Embryonic facial prominence (tissue), 1 donor: ENCODE results near the gene C11orf68.
A peak's percentile ranks its signal among the peaks of the same experiment; 100 is the strongest.

ENCODE experiments used
- DNase-seq: peaks from one replicate; pipeline ENCODE4 v3.0.0-alpha.2; 2016; ENCODE audit errors: extremely low spot score

Gene C11orf68

GRCh38 chr11:65891219-65892136 is 27.4 kb downstream of the C11orf68 start:
- no peak for DNase-seq

- DNase-seq, result peak; percentile 91
Observed at GRCh38 chr11:65890324-65891218, 28.3 kb downstream of the C11orf68 start, which contains the start of gene CCDC85B. TSS of gene CCDC85B (plus strand) at chr11:65890673. CDS start at chr11:65890784, 111 bp downstream.

- DNase-seq, result peak; percentile 94
Observed at GRCh38 chr11:65888163-65888814, 30.6 kb downstream of the C11orf68 start, which contains the start of gene FIBP. TSS of gene FIBP (minus strand) at chr11:65888471. CDS start at chr11:65888418, 53 bp downstream.

DNA sequence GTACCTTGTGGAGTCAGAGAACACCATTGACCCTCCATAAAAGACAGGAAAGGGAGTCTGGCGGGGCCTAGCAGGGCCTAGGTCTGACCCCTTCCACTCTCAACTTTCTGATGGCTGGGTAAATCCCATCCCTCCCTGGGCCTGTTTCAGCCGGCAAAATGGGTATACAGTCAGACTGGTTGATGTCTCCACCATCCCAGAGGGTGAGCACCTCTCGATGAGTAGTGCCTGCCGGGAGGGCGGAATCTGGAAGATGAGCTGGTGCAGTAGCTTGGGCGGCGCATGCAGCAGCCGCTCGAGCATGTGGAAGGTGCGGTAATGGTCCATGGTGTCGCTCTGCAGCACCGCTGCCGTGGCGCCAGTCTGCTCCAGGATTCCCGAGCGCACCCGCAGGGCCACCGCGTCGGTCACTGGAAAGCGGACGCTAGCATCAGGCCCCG is 31.1 kb downstream of the C11orf68 start:
- DNase-seq, result no peak

- DNase-seq, result no peak
Observed at GRCh38 chr11:65886826-65887722, 31.8 kb downstream of the C11orf68 start.

GRCh38 chr11:65885808-65886536 is 32.9 kb downstream of the C11orf68 start:
- no peak for DNase-seq

GRCh38 chr11:65885231-65885630 is 33.6 kb downstream of the C11orf68 start:
- DNase-seq, result no peak

DNA sequence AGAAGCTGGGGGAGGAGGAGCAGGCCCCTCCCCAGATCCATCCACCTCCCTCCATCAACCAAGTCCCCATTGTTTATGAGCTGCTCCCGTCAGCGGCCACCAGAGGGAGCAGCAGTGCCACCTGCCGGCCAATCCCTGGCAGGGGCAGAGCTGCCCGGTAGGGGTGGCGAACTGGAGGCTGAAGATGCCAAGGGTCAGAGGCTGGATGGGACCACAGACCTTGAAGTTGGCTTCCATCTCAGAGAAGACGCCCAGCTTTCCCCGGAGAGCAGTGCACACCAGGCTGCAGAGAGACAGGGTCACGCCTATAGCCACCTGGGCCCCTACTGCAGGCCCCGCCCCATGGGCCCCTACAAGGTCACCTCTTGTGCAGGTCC is 34.2 kb downstream of the C11orf68 start:
- DNase-seq, result no peak

GRCh38 chr11:65883786-65884715 is 34.8 kb downstream of the C11orf68 start:
- no peak for DNase-seq

DNA sequence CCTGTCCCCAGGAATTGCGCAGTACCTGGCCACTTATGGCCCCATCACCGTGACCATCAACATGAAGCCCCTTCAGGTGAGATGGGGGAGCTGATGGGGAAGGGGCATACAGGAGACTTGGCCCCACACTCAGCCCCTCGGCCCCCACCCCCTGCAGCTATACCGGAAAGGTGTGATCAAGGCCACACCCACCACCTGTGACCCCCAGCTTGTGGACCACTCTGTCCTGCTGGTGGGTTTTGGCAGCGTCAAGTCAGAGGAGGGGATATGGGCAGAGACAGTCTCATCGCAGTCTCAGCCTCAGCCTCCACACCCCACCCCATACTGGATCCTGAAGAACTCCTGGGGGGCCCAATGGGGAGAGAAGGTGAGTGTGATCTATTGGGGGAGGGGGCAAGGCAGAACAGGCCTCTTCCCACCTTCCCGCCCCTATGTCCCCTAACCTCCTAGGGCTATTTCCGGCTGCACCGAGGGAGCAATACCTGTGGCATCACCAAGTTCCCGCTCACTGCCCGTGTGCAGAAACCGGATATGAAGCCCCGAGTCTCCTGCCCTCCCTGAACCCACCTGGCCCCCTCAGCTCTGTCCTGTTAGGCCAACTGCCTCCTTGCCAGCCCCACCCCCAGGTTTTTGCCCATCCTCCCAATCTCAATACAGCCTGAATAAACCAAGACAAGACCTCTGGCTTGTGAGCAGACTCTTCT is 35.7 kb downstream of the C11orf68 start:
- no peak for DNase-seq

GRCh38 chr11:65882120-65883057 is 36.5 kb downstream of the C11orf68 start:
- no peak for DNase-seq

GRCh38 chr11:65880844-65881421 is 37.9 kb downstream of the C11orf68 start:
- DNase-seq, result no peak

- DNase-seq, result no peak
Observed at GRCh38 chr11:65880027-65880426, 38.8 kb downstream of the C11orf68 start.

GRCh38 chr11:65879617-65880016 is 39.2 kb downstream of the C11orf68 start, which contains the start of gene CTSW:
TSS of gene CTSW (plus strand) at chr11:65879837. CDS start at chr11:65879855, 18 bp downstream.
- no peak for DNase-seq

DNA sequence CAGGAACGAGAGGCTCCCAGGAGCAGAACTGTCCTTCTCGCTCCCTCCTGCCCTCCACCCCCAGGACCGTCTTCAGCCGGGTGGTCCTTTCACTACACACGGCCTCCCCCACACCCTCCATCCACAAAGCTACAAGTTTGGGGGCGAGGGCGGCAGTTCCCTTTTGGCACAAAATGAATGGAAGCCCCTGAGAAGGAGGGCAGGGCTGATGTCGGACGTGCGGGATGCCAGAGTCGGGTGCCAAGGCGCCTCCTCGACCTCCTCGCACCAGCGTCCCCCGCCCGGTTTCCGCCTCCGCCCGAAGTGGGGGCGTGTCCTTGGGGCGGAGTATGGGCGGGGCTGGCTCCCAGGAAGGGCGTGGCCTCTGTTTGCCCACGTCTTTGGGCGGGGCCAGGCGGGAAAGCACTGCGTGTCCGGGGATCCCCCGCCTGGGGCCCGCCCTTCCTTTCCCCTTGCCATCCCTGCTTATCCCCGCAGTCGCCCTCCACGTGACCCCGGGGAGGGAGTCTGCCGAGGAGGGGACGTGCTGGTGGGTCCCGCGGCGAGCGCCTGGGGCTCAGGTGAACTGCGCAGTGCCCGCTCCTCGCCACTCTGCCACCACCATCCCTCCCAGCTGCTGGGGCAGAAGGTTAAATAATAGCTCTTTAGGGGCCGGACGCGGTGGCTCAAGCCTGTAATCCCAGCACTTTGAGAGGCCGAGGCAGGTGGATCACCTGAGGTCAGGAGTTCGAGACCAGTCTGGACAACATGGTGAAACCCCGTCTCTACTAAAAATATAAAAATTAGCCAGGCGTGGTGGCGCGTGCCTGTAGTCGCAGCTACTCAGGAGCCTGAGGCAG is 45.3 kb downstream of the C11orf68 start:
- DNase-seq, result peak; percentile 69
